Stimulated activated CD8-positive, alpha-beta memory T cell treated with anti-CD3 and anti-CD28 coated beads, Interleukin-15, amount 100 ng/mL, for 48 hours (primary cell): ENCODE data around the gene CAMK2N1.
A peak's percentile ranks its signal among the peaks of the same experiment; 100 is the strongest.

Experiments used
- DNase-seq, 2 donors: peaks; one replicate each; pipeline ENCODE4 v3.0.0-alpha.2; 2020; ENCODE audit warnings: low read depth in 2 of 2

CAMK2N1 gene

DNA sequence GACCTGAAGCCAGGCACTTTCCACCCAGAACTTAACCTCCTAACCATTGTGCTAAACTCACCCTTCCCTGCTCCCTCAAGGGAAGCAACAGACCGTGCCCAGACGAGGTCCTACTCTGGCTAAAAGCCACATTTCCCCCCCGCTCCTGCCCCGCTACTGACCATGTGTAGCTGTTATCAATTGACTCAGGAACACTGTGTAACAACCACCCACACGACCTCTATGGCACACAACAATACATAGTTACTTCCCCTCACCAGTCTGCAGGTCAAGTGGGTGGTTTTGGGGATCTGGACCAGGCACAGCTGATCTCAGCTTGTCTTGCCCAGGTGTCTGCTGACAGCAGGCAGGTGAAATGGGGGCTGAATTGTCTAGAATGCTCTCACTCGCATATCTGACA lies 40.1 kb downstream of the CAMK2N1 start:
- DNase-seq: no peak

DNA sequence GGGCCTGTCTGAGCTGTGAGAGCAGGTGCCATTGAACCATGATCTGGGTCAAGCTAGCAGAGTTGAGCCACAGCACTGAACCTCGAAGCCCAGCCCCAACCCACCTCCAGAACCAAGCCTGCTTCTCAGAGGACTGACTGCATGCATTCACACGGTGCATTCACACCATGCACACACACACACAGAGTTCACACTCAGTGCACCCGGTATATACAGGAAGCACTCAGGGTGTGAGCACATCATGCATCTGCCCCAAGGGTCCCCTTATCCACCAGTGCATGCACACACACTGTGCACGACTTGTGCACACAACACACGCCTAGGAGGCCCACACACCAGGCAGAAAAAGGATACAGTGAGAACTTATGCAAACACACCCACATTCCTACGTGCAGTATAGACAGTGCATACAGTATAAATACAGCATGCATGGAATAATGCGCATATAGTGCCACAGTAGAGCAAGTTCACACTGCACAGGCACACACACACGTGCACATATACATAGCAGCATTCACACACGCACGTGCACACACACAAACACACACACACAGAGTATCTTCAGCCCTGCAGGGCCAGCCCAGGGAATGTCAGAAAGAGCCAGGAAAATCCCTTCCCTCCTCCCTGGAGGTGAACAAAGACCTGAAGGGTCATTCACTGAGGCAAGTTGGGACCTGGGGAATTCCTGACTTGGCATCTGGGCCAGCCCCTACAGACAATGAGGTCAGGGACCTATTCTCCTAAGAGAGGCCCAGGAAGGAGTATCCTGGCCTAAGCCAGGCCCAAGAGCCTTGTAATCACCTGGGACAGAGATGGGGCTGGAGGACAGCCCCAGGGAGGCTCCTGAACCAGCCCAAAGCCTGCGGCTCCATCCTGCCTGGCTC lies 42.1 kb downstream of the CAMK2N1 start:
- no peak for DNase-seq

DNA sequence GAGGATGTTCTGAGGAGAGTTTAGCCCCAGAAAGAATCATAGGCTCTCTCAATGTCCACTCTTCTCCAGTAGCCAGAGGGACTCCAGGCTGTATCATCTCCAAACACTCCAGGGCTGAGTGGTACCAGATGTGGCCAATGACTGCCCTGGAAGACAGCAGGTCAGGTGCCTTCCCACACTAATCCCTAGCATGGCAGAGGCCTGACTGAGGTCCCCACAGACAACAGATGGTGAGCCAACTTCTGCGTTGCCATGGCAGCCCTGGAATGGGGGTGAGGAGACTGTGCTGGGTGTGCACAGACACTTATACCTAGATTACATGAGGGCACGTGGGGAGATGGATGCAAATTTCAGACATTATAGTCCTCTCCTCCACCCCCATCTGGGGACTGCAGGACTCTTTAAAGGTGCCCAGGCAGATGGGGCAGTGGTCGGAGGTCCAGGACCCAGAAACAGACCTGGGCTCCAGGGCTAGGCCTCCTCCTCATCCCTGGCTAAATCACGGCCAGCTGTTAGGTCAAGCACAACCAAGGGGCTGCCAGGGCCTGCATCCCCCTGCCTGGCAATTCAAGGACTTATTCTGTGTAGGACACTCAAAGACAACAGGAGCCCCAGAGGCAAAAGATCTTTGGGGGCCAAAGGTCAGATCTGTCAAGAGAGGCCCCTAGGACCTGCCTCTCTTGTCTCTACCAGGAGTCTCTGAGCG lies 42.9 kb downstream of the CAMK2N1 start:
- no peak for DNase-seq

- peak; percentile 19 to 20 for DNase-seq
Measured at GRCh38 chr1:20440785-20441200, 45.2 kb downstream of the CAMK2N1 start.

DNA sequence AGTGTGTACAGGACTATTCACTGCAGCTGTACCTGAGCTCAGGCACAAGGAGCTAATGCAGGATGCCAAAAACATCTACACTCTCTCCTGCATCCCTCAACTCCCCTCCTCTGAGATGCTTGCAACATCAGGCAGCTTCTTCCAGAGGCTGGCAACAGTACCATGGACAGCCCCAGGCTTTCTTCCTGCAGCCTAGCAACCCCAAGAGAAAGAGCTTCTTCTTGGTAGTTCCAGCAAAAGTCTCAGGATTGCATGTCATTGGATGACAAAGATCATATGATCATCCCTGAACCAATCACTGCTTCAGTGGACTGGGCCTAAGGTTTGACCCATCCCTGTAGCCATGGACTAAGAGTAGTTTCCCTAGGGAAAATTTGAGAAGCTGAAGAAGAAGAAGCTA lies 46.7 kb downstream of the CAMK2N1 start:
- no peak for DNase-seq

DNA sequence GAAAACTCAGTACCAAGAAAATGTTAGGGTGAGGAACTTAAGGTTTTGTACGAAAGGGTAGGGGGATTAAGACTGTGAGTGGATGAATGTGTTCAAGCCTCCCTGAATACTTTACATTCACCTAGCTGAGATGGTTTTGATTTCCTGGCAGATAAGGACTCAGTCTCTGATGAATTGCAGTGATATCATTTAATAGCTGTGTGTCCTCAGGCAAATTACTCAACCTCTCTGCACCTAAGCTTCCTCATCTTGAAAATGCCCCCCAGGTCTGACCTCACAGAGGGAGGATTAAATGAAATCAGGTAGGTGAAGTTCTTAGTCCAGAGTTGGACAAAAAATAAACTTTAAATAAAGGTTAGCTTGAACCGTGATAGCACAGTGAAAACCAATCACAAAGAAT lies 48.4 kb downstream of the CAMK2N1 start:
- no peak for DNase-seq

DNA sequence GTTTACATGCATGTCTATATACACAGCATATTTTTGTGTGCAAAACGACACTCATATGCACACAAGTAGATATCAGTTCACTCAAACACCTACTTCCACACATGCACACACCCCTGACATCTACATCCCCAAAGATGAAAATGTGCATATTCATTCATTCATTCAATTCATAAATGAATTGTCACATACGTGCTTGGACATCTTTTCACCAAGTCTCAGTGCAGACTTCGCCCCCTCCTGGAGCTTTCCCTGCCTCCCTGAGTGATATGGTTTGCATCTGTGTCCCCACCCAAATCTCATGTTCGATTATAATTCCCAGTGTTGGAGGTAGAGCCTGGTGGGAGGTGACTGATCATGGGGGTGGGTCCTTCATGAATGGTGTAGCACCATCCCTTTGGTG lies 53.1 kb downstream of the CAMK2N1 start:
- DNase-seq: no peak
